ENCODE data around the gene ENOX2.

ENOX2 gene

GRCh38 chrX:130696542-130696941 is 206.5 kb downstream of the ENOX2 start:
- no peak for DNase-seq (ENCODE audit: low read depth)

GRCh38 chrX:130695931-130696330 is 207.1 kb downstream of the ENOX2 start:
- no peak for DNase-seq (ENCODE audit: low read depth)

GRCh38 chrX:130694983-130695382 is 208.0 kb downstream of the ENOX2 start:
- no peak for DNase-seq (ENCODE audit: low read depth)

GRCh38 chrX:130691576-130691975 is 211.4 kb downstream of the ENOX2 start:
- DNase-seq (ENCODE audit: low read depth), result no peak

GRCh38 chrX:130688360-130688759 is 214.6 kb downstream of the ENOX2 start:
- DNase-seq (ENCODE audit: low read depth), result no peak

- no peak for DNase-seq (ENCODE audit: low read depth)
Observed at GRCh38 chrX:130682990-130683389, 220.0 kb downstream of the ENOX2 start.

GRCh38 chrX:130680164-130681035 is 222.6 kb downstream of the ENOX2 start:
- no peak for DNase-seq (ENCODE audit: low read depth)

- no peak for DNase-seq (ENCODE audit: low read depth)
Observed at GRCh38 chrX:130676861-130677260, 226.1 kb downstream of the ENOX2 start.

GRCh38 chrX:130672214-130672613 is 230.8 kb downstream of the ENOX2 start:
- no peak for DNase-seq (ENCODE audit: low read depth)

GRCh38 chrX:130669233-130669632 is 233.8 kb downstream of the ENOX2 start:
- no peak for DNase-seq (ENCODE audit: low read depth)

GRCh38 chrX:130665263-130665662 is 237.7 kb downstream of the ENOX2 start:
- DNase-seq (ENCODE audit: low read depth), result no peak

- DNase-seq (ENCODE audit: low read depth), result no peak
Observed at GRCh38 chrX:130658310-130658709, 244.7 kb downstream of the ENOX2 start.

- DNase-seq (ENCODE audit: low read depth), result no peak
Observed at GRCh38 chrX:130654409-130654950, 248.5 kb downstream of the ENOX2 start.

GRCh38 chrX:130652824-130653578 is 250.0 kb downstream of the ENOX2 start:
- DNase-seq (ENCODE audit: low read depth), result no peak

GRCh38 chrX:130649738-130650137 is 253.3 kb downstream of the ENOX2 start:
- DNase-seq (ENCODE audit: low read depth), result no peak

- no peak for DNase-seq (ENCODE audit: low read depth)
Observed at GRCh38 chrX:130647468-130647867, 255.5 kb downstream of the ENOX2 start.

- DNase-seq (ENCODE audit: low read depth), result no peak
Observed at GRCh38 chrX:130645955-130646583, 256.9 kb downstream of the ENOX2 start.

GRCh38 chrX:130637591-130637990 is 265.4 kb downstream of the ENOX2 start:
- DNase-seq (ENCODE audit: low read depth), result no peak

GRCh38 chrX:130636277-130636676 is 266.7 kb downstream of the ENOX2 start:
- no peak for DNase-seq (ENCODE audit: low read depth)

GRCh38 chrX:130631011-130631410 is 272.0 kb downstream of the ENOX2 start:
- DNase-seq (ENCODE audit: low read depth), result no peak

GRCh38 chrX:130628516-130628915 is 274.5 kb downstream of the ENOX2 start:
- DNase-seq (ENCODE audit: low read depth), result no peak

- no peak for DNase-seq (ENCODE audit: low read depth)
Observed at GRCh38 chrX:130626521-130626920, 276.5 kb downstream of the ENOX2 start.

GRCh38 chrX:130625386-130625785 is 277.6 kb downstream of the ENOX2 start:
- no peak for DNase-seq (ENCODE audit: low read depth)

Measured in activated gamma-delta T cell treated with anti-CD3 and anti-CD28 coated beads, Interleukin-2, amount 50 U/mL, for 16 hours (primary cell).